22Rv1 (cell line): ENCODE data around the gene LSM2.

Experiments used
- H3K27ac ChIP-seq: fragments of 450-650 bp; 2 replicates; pipeline ENCODE4 v1.5.1; 2017
- CTCF ChIP-seq: fragments of 450-650 bp; IDR thresholded peaks from 2 replicates; pipeline ENCODE4 v1.5.1; 2017; ENCODE audit warnings: mild to moderate bottlenecking
- ZFX ChIP-seq: fragments of 450-650 bp; IDR thresholded peaks from 2 replicates; pipeline ENCODE4 v1.6.1; 2017; ENCODE audit warnings: antibody characterized with exemption, borderline replicate concordance

The LSM2 gene

GRCh38 chr6:31778999-31779885 is 27.5 kb downstream of the LSM2 start:
- TF ChIP-seq ZFX (no peak), CTCF (no peak)
- 0 out of 2 replicates have a peak overlapping the region, but pooled peaks have one; percentile 81 for H3K27ac ChIP-seq

GRCh38 chr6:31778193-31778592 is 28.6 kb downstream of the LSM2 start:
- TF ChIP-seq CTCF (no peak), ZFX (no peak)
- peak overlapping the region; percentile 81 for H3K27ac ChIP-seq

DNA sequence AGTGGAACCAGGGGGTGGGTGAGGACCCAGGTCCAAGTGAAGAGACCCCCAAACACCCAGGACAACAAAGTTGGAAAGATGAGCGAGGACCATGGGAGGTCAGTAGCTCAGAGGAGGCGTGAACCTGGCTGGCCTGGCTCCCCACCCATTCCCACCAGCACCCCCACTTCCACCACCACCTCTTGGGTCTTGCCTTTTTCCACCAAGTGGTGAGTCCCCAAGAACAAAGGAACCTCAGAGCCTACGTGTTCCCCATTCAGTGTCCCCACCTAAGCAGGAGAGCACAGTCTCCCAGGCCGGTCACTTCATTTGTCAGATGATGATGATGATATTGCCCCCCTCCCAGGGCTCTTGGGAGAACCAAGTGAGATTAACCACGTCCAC is 29.1 kb downstream of the LSM2 start:
- peak overlapping the region; percentile 81 for H3K27ac ChIP-seq
- TF ChIP-seq CTCF, result no peak
- no peak for TF ChIP-seq ZFX

DNA sequence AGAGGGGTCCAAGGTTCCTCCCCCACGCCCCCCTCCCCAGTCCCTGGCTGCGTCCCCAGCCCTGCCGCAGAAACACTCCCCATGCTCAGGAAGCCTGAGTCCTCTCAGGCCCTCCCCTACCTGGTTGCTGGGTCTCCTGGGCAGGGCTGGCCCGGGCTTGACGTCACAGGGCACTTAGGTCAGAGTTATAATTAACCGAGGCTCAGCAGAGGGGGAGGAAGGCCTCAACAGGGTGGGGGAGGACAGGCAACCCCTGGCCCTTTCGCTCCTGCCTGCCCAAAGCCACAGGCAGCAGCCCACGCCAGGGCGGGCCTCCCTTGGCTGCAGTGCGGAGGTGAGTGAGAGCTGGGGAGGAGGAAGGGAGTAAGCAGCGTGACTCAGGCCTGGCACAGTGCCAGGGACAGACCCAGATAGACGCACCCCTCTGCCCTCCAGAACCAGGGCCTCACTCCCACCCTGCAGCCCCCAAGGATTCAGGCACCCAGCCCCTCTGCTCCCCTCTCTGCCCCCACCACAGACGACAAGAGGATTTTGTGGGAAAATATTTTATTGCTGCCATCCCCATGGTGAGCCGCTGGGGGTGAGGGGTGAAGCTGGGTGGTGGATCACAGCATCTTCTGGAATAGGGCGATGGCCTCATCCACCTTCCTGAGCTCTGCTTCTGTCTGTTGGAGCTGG is 29.6 kb downstream of the LSM2 start, which contains the start of gene VWA7:
TSS of gene VWA7 (minus strand) at position 340 of the 678 bp plus-strand sequence. CDS start 549 bp downstream, outside the sequence.
- H3K27ac ChIP-seq, result peak within 1 kb of the TSS; percentile 81
- no peak for TF ChIP-seq CTCF
- TF ChIP-seq ZFX, result no peak

- TF ChIP-seq ZFX, result no peak
- TF ChIP-seq CTCF, result no peak
- peak overlapping the region; percentile 81 for H3K27ac ChIP-seq
These were observed 30.2 kb downstream of the LSM2 start for GRCh38 chr6:31776485-31776988.

- peak overlapping the region; percentile 81 for H3K27ac ChIP-seq
- TF ChIP-seq CTCF, result no peak
- no peak for TF ChIP-seq ZFX
These were observed 30.9 kb downstream of the LSM2 start for GRCh38 chr6:31775633-31776484.
